ENCODE data around the gene SBF1. TPM values are rescaled to one million over a fixed set of nuclear protein-coding genes. Genes with fewer than 3 reads are reported as not detected.

The SBF1 gene
- total RNA-seq, 2 experiments from 2014 or later, result 211 to 221 TPM

GRCh38 chr22:50477923-50478322 lies 3.1 kb upstream of the SBF1 start:
- Mint-ChIP-seq H3K4me1 (peaks cover 21% of the 10 kb centered on the region), H3K36me3 (peaks cover 5% of the 10 kb centered on the region), H3K27ac (no peak overlapping the region), H3K9me3 (no peaks in the 10 kb centered on the region), H3K4me3 (no peak overlapping the region), H3K27me3 (peaks cover 16% of the 10 kb centered on the region)
- POLR2A ChIA-PET, result interaction anchor here (0.9 kb wide), 1 partner anchor 48 kb away, joined by 3 read pairs; no protein-coding TSS in a partner anchor
- no peak for DNase-seq
- ATAC-seq (ENCODE audit: low read depth), result no peak

- Mint-ChIP-seq H3K4me1 (peaks cover 28% of the 10 kb centered on the region), H3K27me3 (peaks cover 16% of the 10 kb centered on the region), H3K36me3 (peaks cover 6% of the 10 kb centered on the region), H3K4me3 (no peak overlapping the region), H3K9me3 (no peaks in the 10 kb centered on the region), H3K27ac (peak overlapping the region; percentile 60)
- no peak for DNase-seq
- ATAC-seq (ENCODE audit: low read depth), result no peak
- POLR2A ChIA-PET, result interaction anchor here (0.7 kb wide), 1 partner anchor 49 kb away, joined by 3 read pairs; no protein-coding TSS in a partner anchor
Observed at GRCh38 chr22:50476868-50477267, 2.0 kb upstream of the SBF1 start.

GRCh38 chr22:50475652-50476002 lies 792 bp upstream of the SBF1 start:
- ATAC-seq (ENCODE audit: low read depth), result no peak
- no peak for DNase-seq
- Mint-ChIP-seq H3K27me3 (peaks cover 14% of the 10 kb centered on the region), H3K9me3 (no peaks in the 10 kb centered on the region), H3K4me1 (peaks cover 40% of the 10 kb centered on the region), H3K36me3 (peaks cover 6% of the 10 kb centered on the region), H3K27ac (peak overlapping the region; percentile 79), H3K4me3 (peak overlapping the region; percentile 68)
- POLR2A ChIA-PET, result interaction anchor here (1.1 kb wide), 1 partner anchor 50 kb away, joined by 6 read pairs; the partner anchor contains the start of gene SCO2

- H3K4me3 Mint-ChIP-seq, result peak overlapping the region; percentile 87
- DNase-seq, result peak; percentile 67
- no peaks in the 10 kb centered on the region for H3K9me3 Mint-ChIP-seq
- ATAC-seq (ENCODE audit: low read depth), result no peak
- peaks cover 3% of the 10 kb centered on the region for H3K27me3 Mint-ChIP-seq
- H3K36me3 Mint-ChIP-seq, result peaks cover 6% of the 10 kb centered on the region
- POLR2A ChIA-PET, result interaction anchor here (0.7 to 2.3 kb wide), 9 partner anchors 8 to 53 kb away, joined by 3 to 12 read pairs (median 4); partner anchors contain the start of genes ADM2, LMF2, NCAPH2 and SCO2
- H3K4me1 Mint-ChIP-seq, result peaks cover 43% of the 10 kb centered on the region
- peak overlapping the region; percentile 92 for H3K27ac Mint-ChIP-seq
Observed at GRCh38 chr22:50473855-50474671, 772 bp downstream of the SBF1 start.

- H3K4me3 Mint-ChIP-seq, result peak overlapping the region; percentile 87
- DNase-seq (peak; percentile 61), ATAC-seq (ENCODE audit: low read depth) (peak; percentile 17)
- H3K9me3 Mint-ChIP-seq, result no peaks in the 10 kb centered on the region
- peaks cover 8% of the 10 kb centered on the region for H3K36me3 Mint-ChIP-seq
- H3K27me3 Mint-ChIP-seq, result peaks cover 3% of the 10 kb centered on the region
- H3K27ac Mint-ChIP-seq, result peak overlapping the region; percentile 92
- POLR2A ChIA-PET, result interaction anchor here (0.9 to 2.3 kb wide), 10 partner anchors 8 to 148 kb away, joined by 3 to 12 read pairs (median 3); partner anchors contain the start of genes ADM2, LMF2, NCAPH2 and SCO2
- H3K4me1 Mint-ChIP-seq, result peaks cover 48% of the 10 kb centered on the region
Observed at GRCh38 chr22:50473088-50473487, 1.7 kb downstream of the SBF1 start.

GRCh38 chr22:50471962-50472361 lies 2.9 kb downstream of the SBF1 start:
- H3K4me1 Mint-ChIP-seq, result peaks cover 48% of the 10 kb centered on the region
- no peaks in the 10 kb centered on the region for H3K27me3 Mint-ChIP-seq
- H3K9me3 Mint-ChIP-seq, result no peaks in the 10 kb centered on the region
- H3K36me3 Mint-ChIP-seq, result peaks cover 8% of the 10 kb centered on the region
- DNase-seq, result no peak
- POLR2A ChIA-PET, result interaction anchor here (0.6 to 3.0 kb wide), 5 partner anchors 14 to 221 kb away, joined by 3 to 12 read pairs (median 5); partner anchors contain the start of genes HDAC10, LMF2, NCAPH2 and TYMP
- peak overlapping the region; percentile 77 for H3K4me3 Mint-ChIP-seq
- peak overlapping the region; percentile 92 for H3K27ac Mint-ChIP-seq
- no peak for ATAC-seq (ENCODE audit: low read depth)

- Mint-ChIP-seq H3K36me3 (peaks cover 14% of the 10 kb centered on the region), H3K27me3 (no peaks in the 10 kb centered on the region), H3K4me3 (peak overlapping the region; percentile 77), H3K9me3 (no peaks in the 10 kb centered on the region), H3K4me1 (peaks cover 52% of the 10 kb centered on the region), H3K27ac (peak overlapping the region; percentile 92)
- POLR2A ChIA-PET, result interaction anchor here (0.6 to 3.0 kb wide), 9 partner anchors 10 to 220 kb away, joined by 3 to 27 read pairs (median 10); partner anchors contain the start of genes ADM2, HDAC10 and SCO2
- no peak for ATAC-seq (ENCODE audit: low read depth)
- DNase-seq, result no peak
Observed at GRCh38 chr22:50471197-50471847, 3.5 kb downstream of the SBF1 start.

- H3K36me3 Mint-ChIP-seq, result peaks cover 17% of the 10 kb centered on the region
- DNase-seq (no peak), ATAC-seq (ENCODE audit: low read depth) (no peak)
- peaks cover 52% of the 10 kb centered on the region for H3K4me1 Mint-ChIP-seq
- no peaks in the 10 kb centered on the region for H3K9me3 Mint-ChIP-seq
- H3K27ac Mint-ChIP-seq, result peak overlapping the region; percentile 92
- no peaks in the 10 kb centered on the region for H3K27me3 Mint-ChIP-seq
- peak overlapping the region; percentile 77 for H3K4me3 Mint-ChIP-seq
- POLR2A ChIA-PET, result interaction anchor here (0.6 to 3.7 kb wide), 22 partner anchors 11 to 226 kb away, joined by 3 to 27 read pairs (median 6); partner anchors contain the start of genes ADM2, ARSA, HDAC10 and LMF2
Observed at GRCh38 chr22:50470491-50470890, 4.3 kb downstream of the SBF1 start.

- H3K27ac Mint-ChIP-seq, result peak overlapping the region; percentile 92
- peak; percentile 77 for ATAC-seq (ENCODE audit: low read depth)
- peaks cover 52% of the 10 kb centered on the region for H3K4me1 Mint-ChIP-seq
- POLR2A ChIA-PET, result interaction anchor here (0.6 to 3.7 kb wide), 27 partner anchors 11 to 226 kb away, joined by 3 to 27 read pairs (median 5); partner anchors contain the start of genes ADM2, ARSA, HDAC10 and LMF2
- H3K9me3 Mint-ChIP-seq, result no peaks in the 10 kb centered on the region
- no peaks in the 10 kb centered on the region for H3K27me3 Mint-ChIP-seq
- peak overlapping the region; percentile 77 for H3K4me3 Mint-ChIP-seq
- peak; percentile 91 for DNase-seq
- peaks cover 17% of the 10 kb centered on the region for H3K36me3 Mint-ChIP-seq
Observed at GRCh38 chr22:50469377-50470305, 5.2 kb downstream of the SBF1 start.

- Mint-ChIP-seq H3K9me3 (no peaks in the 10 kb centered on the region), H3K36me3 (peaks cover 21% of the 10 kb centered on the region), H3K4me3 (peak overlapping the region; percentile 77), H3K27ac (peak overlapping the region; percentile 92), H3K4me1 (peaks cover 47% of the 10 kb centered on the region), H3K27me3 (no peaks in the 10 kb centered on the region)
- POLR2A ChIA-PET, result interaction anchor here (0.6 to 3.7 kb wide), 12 partner anchors 13 to 225 kb away, joined by 3 to 21 read pairs (median 6); partner anchors contain the start of genes ADM2, HDAC10, LMF2 and NCAPH2
- no peak for DNase-seq
- ATAC-seq (ENCODE audit: low read depth), result no peak
Observed at GRCh38 chr22:50468626-50469025, 6.2 kb downstream of the SBF1 start.

GRCh38 chr22:50467773-50468440 lies 6.9 kb downstream of the SBF1 start:
- DNase-seq (no peak), ATAC-seq (ENCODE audit: low read depth) (no peak)
- Mint-ChIP-seq H3K27ac (peak overlapping the region; percentile 58), H3K36me3 (peaks cover 19% of the 10 kb centered on the region), H3K4me1 (peaks cover 42% of the 10 kb centered on the region), H3K27me3 (no peaks in the 10 kb centered on the region), H3K9me3 (no peaks in the 10 kb centered on the region), H3K4me3 (peak overlapping the region; percentile 77)
- POLR2A ChIA-PET, result interaction anchor here (0.6 to 3.7 kb wide), 8 partner anchors 13 to 160 kb away, joined by 3 to 21 read pairs (median 6); partner anchors contain the start of genes ADM2, ARSA and SCO2

All from activated naive CD8-positive, alpha-beta T cell treated with anti-CD3 and anti-CD28 coated beads, Interleukin-2, amount 10 ng/mL, durations not matched to agents 7 days and 5 days (primary cell).